ENCODE data around the gene P2RY1.

- TF ChIP-seq CTCF (IDR thresholded peaks at IDR 0.05; ENCODE audit: insufficient read depth, low read length) (no peak), REST (IDR thresholded peaks at IDR 0.05; ENCODE audit: insufficient replicate concordance, low read depth) (no peak), POLR2AphosphoS5 (IDR thresholded peaks at IDR 0.05; ENCODE audit: low read depth) (no peak), GABPA (IDR thresholded peaks at IDR 0.05; ENCODE audit: low read depth) (no peak)
Measured at GRCh38 chr3:152879130-152879789, 44.3 kb downstream of the P2RY1 start.

Data from HL-60 (cell line).